GM12865 (cell line): Measurements from ENCODE around the gene NEXN.
"Not testable (repeated sequence)": the region's sequence is repeated elsewhere in the genome, so short reads cannot be mapped to it uniquely, and the experiment has no call there.

Experiments used
- DNase-seq: peaks from one replicate; pipeline ENCODE4 v3.0.0; 2010; ENCODE audit warnings: low read depth
- H3K4me3 ChIP-seq: 2 replicates; pipeline ENCODE4 v1.5.1; 2011; ENCODE audit warnings: mild to moderate bottlenecking, low read depth, low read length, control low read depth
- TF ChIP-seq, protein P1 (sequence below): IDR thresholded peaks from 2 replicates; pipeline ENCODE4 v1.5.1; 2011; ENCODE audit warnings: low read length, control low read depth, low read depth, inconsistent platforms; ENCODE audit not compliant: insufficient read depth; ENCODE audit errors: missing control alignments

Gene NEXN

DNA sequence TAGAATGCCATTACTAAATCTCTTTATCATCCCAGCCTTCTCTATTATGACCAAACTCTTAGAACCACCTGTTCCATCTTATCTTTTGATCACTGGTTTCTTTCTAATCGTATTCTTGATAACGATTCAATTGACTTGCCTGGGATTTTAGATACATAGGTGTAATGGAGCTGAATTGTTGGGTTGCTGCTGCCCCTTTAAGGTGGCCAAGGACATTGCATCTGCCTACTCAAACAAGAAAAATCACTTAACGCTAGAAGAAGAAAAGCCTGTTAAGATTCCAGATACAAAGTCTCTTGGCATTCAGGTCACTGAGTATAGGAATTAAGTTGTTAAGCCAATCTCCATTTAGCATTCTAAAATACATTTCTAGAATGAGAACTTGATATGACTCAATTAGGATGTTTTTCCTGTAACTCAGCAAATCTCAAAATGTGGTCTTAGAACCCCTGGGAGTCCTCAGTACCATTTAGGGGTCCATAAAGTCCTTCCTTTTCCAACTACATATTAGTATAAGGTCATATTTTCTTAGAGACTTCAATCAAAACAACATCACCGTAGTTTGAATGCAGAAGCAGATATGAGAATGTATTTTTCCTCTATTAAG lies 12.4 kb downstream of the NEXN start:
- TF ChIP-seq, protein P1, sequence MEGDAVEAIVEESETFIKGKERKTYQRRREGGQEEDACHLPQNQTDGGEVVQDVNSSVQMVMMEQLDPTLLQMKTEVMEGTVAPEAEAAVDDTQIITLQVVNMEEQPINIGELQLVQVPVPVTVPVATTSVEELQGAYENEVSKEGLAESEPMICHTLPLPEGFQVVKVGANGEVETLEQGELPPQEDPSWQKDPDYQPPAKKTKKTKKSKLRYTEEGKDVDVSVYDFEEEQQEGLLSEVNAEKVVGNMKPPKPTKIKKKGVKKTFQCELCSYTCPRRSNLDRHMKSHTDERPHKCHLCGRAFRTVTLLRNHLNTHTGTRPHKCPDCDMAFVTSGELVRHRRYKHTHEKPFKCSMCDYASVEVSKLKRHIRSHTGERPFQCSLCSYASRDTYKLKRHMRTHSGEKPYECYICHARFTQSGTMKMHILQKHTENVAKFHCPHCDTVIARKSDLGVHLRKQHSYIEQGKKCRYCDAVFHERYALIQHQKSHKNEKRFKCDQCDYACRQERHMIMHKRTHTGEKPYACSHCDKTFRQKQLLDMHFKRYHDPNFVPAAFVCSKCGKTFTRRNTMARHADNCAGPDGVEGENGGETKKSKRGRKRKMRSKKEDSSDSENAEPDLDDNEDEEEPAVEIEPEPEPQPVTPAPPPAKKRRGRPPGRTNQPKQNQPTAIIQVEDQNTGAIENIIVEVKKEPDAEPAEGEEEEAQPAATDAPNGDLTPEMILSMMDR: peak; percentile 62
- DNase-seq: peak; percentile 66

DNA sequence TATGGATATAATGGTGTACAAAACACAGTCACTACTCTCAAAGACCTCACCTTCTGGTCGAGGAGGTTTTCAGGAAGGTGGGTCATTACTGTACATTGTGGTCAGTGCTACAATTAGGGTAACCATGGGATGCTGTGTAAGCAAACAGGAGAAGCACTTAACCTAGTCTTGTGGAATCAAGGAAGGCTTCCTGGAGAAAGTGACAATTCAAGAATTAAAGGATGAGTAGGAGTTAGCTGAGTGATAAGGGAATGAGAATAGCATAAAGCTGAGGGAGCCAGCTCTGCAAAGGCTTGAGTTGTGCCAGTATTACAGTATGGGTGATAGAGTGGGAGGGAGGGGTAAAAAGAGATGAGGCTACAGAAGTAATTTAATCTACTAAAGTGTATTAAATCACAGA lies 17.2 kb downstream of the NEXN start:
- H3K4me3 ChIP-seq: no peak overlapping the region
- DNase-seq: no peak
- TF ChIP-seq, protein P1: no peak

More for the DNA sequence above, 12.4 kb downstream of the NEXN start:
- H3K4me3 ChIP-seq: no peak overlapping the region

DNA sequence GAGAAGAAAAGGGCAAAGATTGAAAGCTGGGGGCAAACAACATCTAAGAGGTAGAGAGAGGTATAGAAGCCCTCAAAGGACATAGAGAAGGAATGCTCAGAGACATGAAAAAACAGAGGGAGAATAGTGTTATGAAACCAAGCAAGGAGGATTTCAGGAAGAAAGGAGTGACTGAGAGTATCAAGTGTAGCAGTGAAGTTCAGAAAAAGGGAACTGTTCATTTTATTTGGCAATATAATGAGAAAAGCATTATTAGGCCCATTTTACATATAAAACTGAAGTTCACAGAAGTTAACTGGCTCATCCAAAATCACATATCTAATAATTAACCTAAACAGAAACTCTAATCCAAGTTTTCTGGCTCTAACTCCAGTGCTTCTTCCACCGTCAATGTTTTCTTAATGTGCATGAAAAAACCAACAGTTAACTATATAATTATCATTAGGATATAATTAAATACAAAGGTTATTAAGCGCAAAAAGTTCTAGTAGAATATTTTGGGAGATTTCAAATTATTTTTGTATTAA lies 17.7 kb downstream of the NEXN start:
- no peak for DNase-seq
- TF ChIP-seq, protein P1: no peak
- no peak overlapping the region for H3K4me3 ChIP-seq

DNA sequence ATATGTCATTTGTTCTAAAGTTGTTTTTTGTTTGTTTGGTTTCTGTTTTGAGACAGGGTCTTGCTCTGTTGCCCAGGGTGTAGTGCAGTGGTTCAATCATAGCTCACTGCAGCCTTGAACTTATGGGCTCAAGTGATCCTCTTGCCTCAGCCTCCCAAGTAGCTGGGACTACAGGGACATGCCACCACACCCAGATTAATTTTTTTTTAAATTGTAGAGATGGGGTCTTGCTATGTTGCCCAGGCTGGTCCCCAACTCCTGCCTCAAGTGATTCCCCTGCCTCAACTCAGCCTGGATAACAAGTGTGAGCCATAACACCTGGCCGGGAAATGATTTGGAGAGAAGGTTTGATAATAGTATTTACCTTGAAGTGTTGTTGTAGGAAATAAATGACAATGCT lies 18.2 kb downstream of the NEXN start:
- no peak overlapping the region for H3K4me3 ChIP-seq
- TF ChIP-seq, protein P1: no peak
- no peak for DNase-seq

DNA sequence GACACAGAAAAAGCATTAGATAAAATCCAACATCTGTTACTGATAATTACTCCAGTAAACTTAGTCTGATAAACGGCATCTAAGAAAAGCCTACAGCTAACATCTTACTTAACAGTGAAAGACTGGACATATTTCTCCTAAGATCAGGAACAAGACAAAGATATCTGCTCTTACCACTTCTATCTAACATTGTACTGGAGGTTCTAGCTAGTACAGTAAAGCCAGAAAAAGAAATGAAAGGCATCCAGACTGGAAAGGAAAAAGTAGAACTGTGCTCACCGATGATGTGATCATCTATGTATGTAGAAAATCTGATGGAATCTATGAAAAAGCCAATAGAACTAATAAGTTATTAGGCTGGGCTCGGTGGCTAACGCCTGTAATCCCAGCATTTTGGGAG lies 21.7 kb downstream of the NEXN start:
- TF ChIP-seq, protein P1: no peak
- no peak for DNase-seq
- H3K4me3 ChIP-seq: no peak overlapping the region

DNA sequence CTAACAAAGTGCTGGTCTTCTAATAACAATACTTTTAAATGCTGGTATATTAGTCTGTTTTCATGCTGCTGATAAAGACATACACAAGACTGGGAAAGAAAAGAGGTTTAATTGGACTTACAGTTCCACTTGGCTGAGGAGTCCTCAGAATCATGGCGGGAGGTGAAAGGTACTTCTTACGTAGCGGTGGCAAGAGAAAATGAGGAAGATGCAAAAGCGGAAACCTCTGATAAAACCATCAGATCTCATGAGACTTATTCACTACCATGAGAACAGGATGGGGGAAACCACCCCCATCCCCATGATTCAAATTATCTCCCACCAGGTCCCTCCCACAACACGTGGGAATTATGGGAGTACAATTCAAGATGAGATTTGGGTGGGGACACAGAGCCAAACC lies 30.5 kb downstream of the NEXN start:
- not testable (repeated sequence) for DNase-seq, H3K4me3 ChIP-seq

DNA sequence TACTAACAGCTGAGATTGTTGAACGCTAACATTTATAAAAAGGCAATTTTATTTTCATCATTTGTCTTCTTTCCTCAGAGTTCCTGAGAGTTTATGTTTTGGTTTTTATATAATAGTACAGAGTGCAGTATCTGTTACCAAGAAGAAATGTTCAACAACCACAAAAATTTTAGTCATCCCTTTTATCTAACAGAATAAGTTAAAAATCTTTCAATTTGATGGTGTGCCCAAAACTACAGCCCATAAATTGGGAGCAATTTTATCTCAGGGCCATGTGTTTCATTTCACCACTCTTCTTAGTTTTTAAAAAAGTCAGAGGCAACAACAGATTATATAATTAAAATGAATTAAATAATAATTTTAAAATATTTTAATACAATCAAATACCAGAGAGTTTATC lies 37.1 kb downstream of the NEXN start:
- no peak for DNase-seq
- TF ChIP-seq, protein P1: no peak
- H3K4me3 ChIP-seq: no peak overlapping the region
